Prostate gland (tissue), 2 donors: ENCODE measurements around the gene FHOD3.

ENCODE experiments used
- POLR2A ChIP-seq: fragments of 450-650 bp; IDR thresholded peaks from one replicate; pipeline ENCODE4 v1.6.1; 2016; ENCODE audit warnings: antibody characterized with exemption, mild to moderate bottlenecking
- POLR2AphosphoS5 ChIP-seq: sonication (generic); formaldehyde crosslinking; IDR thresholded peaks from one replicate; pipeline ENCODE4 v1.6.1; 2017; ENCODE audit warnings: antibody characterized with exemption
- TF ChIP-seq, protein P1 (sequence below), 4 experiments: fragments of 200-600 bp in 2 of 4; fragments of 450-650 bp in 2 of 4; sonication (generic) in 2 of 4; IDR thresholded peaks; 1 replicate in 3 of 4; 2 replicates in 1 of 4; pipeline ENCODE4 v1.5.1; 2016 to 2019; ENCODE audit warnings: antibody characterized with exemption in 4 of 4, mild to moderate bottlenecking in 2 of 4, moderate library complexity in 2 of 4

GRCh38 chr18:36595818-36596215, 298.3 kb downstream of the FHOD3 start:
- TF ChIP-seq, protein P1, sequence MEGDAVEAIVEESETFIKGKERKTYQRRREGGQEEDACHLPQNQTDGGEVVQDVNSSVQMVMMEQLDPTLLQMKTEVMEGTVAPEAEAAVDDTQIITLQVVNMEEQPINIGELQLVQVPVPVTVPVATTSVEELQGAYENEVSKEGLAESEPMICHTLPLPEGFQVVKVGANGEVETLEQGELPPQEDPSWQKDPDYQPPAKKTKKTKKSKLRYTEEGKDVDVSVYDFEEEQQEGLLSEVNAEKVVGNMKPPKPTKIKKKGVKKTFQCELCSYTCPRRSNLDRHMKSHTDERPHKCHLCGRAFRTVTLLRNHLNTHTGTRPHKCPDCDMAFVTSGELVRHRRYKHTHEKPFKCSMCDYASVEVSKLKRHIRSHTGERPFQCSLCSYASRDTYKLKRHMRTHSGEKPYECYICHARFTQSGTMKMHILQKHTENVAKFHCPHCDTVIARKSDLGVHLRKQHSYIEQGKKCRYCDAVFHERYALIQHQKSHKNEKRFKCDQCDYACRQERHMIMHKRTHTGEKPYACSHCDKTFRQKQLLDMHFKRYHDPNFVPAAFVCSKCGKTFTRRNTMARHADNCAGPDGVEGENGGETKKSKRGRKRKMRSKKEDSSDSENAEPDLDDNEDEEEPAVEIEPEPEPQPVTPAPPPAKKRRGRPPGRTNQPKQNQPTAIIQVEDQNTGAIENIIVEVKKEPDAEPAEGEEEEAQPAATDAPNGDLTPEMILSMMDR (IDR thresholded peaks at IDR 0.05): no peak
- TF ChIP-seq POLR2AphosphoS5: no peak
- TF ChIP-seq POLR2A: no peak
